Mesendoderm (in vitro differentiated cells): ENCODE results near the gene SERPING1.
"Not testable (repeated sequence)": the region's sequence is repeated elsewhere in the genome, so short reads cannot be mapped to it uniquely, and the experiment has no call there.

Source experiments
- DNase-seq: peaks from one replicate; pipeline ENCODE4 v3.0.0; 2013
- H2AK5ac ChIP-seq: 2 replicates; pipeline ENCODE4 v1.6.1; 2013; ENCODE audit warnings: low read length, inconsistent platforms
- H2BK120ac ChIP-seq: 2 replicates; pipeline ENCODE4 v1.6.1; 2013; ENCODE audit warnings: low read depth, mild to moderate bottlenecking, low read length, moderate library complexity, mixed read lengths
- H2BK15ac ChIP-seq: replicated peaks from 2 replicates; pipeline ENCODE4 v1.6.1; 2013; ENCODE audit warnings: low read depth, mild to moderate bottlenecking, moderate library complexity
- H2BK5ac ChIP-seq: 2 replicates; pipeline ENCODE4 v1.6.1; 2013; ENCODE audit warnings: low read length, inconsistent platforms
- H3K18ac ChIP-seq: 2 replicates; pipeline ENCODE4 v1.6.1; 2013; ENCODE audit warnings: mild to moderate bottlenecking, low read length, mixed read lengths
- H3K23ac ChIP-seq: one replicate; pipeline ENCODE4 v1.6.1; 2013; ENCODE audit warnings: low read length
- H3K27ac ChIP-seq: 2 replicates; pipeline ENCODE4 v1.5.1; 2013; ENCODE audit warnings: low read depth, mild to moderate bottlenecking, inconsistent platforms, low read length, moderate library complexity
- H3K27me3 ChIP-seq: 2 replicates; pipeline ENCODE4 v1.6.1; 2013; ENCODE audit warnings: low read length, control low read depth, mild to moderate bottlenecking, inconsistent platforms; ENCODE audit not compliant: insufficient read depth, poor library complexity
- H3K36me3 ChIP-seq: 2 replicates; pipeline ENCODE4 v1.6.1; 2013; ENCODE audit warnings: low read length, inconsistent platforms; ENCODE audit not compliant: control insufficient read depth, insufficient read depth
- H3K4ac ChIP-seq: one replicate; pipeline ENCODE4 v1.6.1; 2013; ENCODE audit warnings: low read depth, mild to moderate bottlenecking, low read length, moderate library complexity
- H3K4me1 ChIP-seq: 2 replicates; pipeline ENCODE4 v1.6.1; 2013; ENCODE audit warnings: low read depth, low read length, inconsistent platforms; ENCODE audit not compliant: control insufficient read depth
- H3K4me2 ChIP-seq: 2 replicates; pipeline ENCODE4 v1.6.1; 2013; ENCODE audit warnings: low read length
- H3K4me3 ChIP-seq: 2 replicates; pipeline ENCODE4 v1.5.1; 2013; ENCODE audit warnings: mild to moderate bottlenecking, low read length
- H3K56ac ChIP-seq: one replicate; pipeline ENCODE4 v1.6.1; 2013; ENCODE audit warnings: low read length
- H3K79me1 ChIP-seq: 2 replicates; pipeline ENCODE4 v1.6.1; 2013; ENCODE audit warnings: low read length, inconsistent platforms
- H3K79me2 ChIP-seq: 2 replicates; pipeline ENCODE4 v1.6.1; 2013; ENCODE audit warnings: mild to moderate bottlenecking, low read length; ENCODE audit not compliant: control insufficient read depth, insufficient read depth
- H3K9ac ChIP-seq: 2 replicates; pipeline ENCODE4 v1.6.1; 2013; ENCODE audit warnings: low read length, inconsistent platforms
- H4K5ac ChIP-seq: one replicate; pipeline ENCODE4 v1.6.1; 2013; ENCODE audit warnings: low read length
- H4K8ac ChIP-seq: one replicate; pipeline ENCODE4 v1.6.1; 2013; ENCODE audit warnings: low read depth, mild to moderate bottlenecking, control low read depth, low read length, moderate library complexity
- WGBS: extraction: QIAGEN DNeasy Blood & Tissue Kit; methylation state at CpG from one replicate; pipeline ENCODE4 v1.1.7; 2013; ENCODE audit warnings: low lambda C conversion rate, missing lambda C conversion rate; ENCODE audit not compliant: insufficient coverage; ENCODE audit errors: extremely low coverage; 5-methylcytosine and 5-hydroxymethylcytosine counted together

Gene SERPING1

GRCh38 chr11:57649826-57650738 is 52.6 kb downstream of the SERPING1 start, which contains the start of gene YPEL4:
TSS of gene YPEL4 (minus strand) at chr11:57649912. CDS start at chr11:57647107, 2,805 bp downstream.
- peak; percentile 88 for DNase-seq
- no peak within 1 kb of the TSS for H4K8ac ChIP-seq
- H3K23ac ChIP-seq, result no peak within 1 kb of the TSS
- H3K18ac ChIP-seq, result no peak within 1 kb of the TSS
- H2AK5ac ChIP-seq, result no peak within 1 kb of the TSS
- no peaks in the 10 kb centered on the region for H3K27me3 ChIP-seq
- no peaks in the 10 kb centered on the region for H3K79me2 ChIP-seq
- no peak within 1 kb of the TSS for H2BK15ac ChIP-seq
- no peak within 1 kb of the TSS for H3K27ac ChIP-seq
- H3K4ac ChIP-seq, result no peak within 1 kb of the TSS
- H4K5ac ChIP-seq, result no peak within 1 kb of the TSS
- H3K9ac ChIP-seq, result peak within 1 kb of the TSS; percentile 50
- H3K4me3 ChIP-seq, result no peak within 1 kb of the TSS
- peaks cover 18% of the 10 kb centered on the region for H3K4me1 ChIP-seq
- H3K4me2 ChIP-seq, result peak within 1 kb of the TSS; percentile 16
- H2BK5ac ChIP-seq, result no peak within 1 kb of the TSS
- H3K79me1 ChIP-seq, result no peaks in the 10 kb centered on the region
- no peak within 1 kb of the TSS for H2BK120ac ChIP-seq
- peak within 1 kb of the TSS; percentile 80 for H3K56ac ChIP-seq
- WGBS, result no CpG with 5 or more reads among the region's 15 CpGs
- H3K36me3 ChIP-seq, result no peaks in the 10 kb centered on the region

GRCh38 chr11:57650739-57651090 is 53.2 kb downstream of the SERPING1 start:
- Histone ChIP-seq H3K79me1 (no peaks in the 10 kb centered on the region), H4K5ac (no peak overlapping the region), H3K23ac (no peak overlapping the region), H2BK15ac (no peak overlapping the region), H4K8ac (no peak overlapping the region), H3K79me2 (no peaks in the 10 kb centered on the region), H3K36me3 (no peaks in the 10 kb centered on the region), H2AK5ac (no peak overlapping the region), H3K4me3 (no peak overlapping the region), H3K9ac (no peak overlapping the region), H3K4ac (no peak overlapping the region), H3K4me2 (no peak overlapping the region), H2BK120ac (no peak overlapping the region), H3K27me3 (no peaks in the 10 kb centered on the region), H3K27ac (no peak overlapping the region), H3K18ac (no peak overlapping the region), H3K56ac (no peak overlapping the region), H3K4me1 (peaks cover 18% of the 10 kb centered on the region), H2BK5ac (no peak overlapping the region)
- WGBS, result no CpG with 5 or more reads among the region's 5 CpGs
- DNase-seq, result peak; percentile 41

- Histone ChIP-seq H4K8ac (no peak overlapping the region), H3K9ac (no peak overlapping the region), H3K4me1 (peaks cover 14% of the 10 kb centered on the region), H3K4me2 (no peak overlapping the region), H2BK15ac (no peak overlapping the region), H2BK5ac (no peak overlapping the region), H3K23ac (no peak overlapping the region), H3K36me3 (no peaks in the 10 kb centered on the region), H4K5ac (no peak overlapping the region), H3K79me2 (no peaks in the 10 kb centered on the region), H3K4me3 (no peak overlapping the region), H3K56ac (no peak overlapping the region), H3K79me1 (no peaks in the 10 kb centered on the region), H3K27me3 (no peaks in the 10 kb centered on the region), H2AK5ac (no peak overlapping the region), H3K4ac (no peak overlapping the region), H3K27ac (no peak overlapping the region), H2BK120ac (no peak overlapping the region), H3K18ac (no peak overlapping the region)
- DNase-seq, result no peak
- no CpG with 5 or more reads among the region's 7 CpGs for WGBS
Measured at GRCh38 chr11:57651408-57651807, 53.9 kb downstream of the SERPING1 start.

GRCh38 chr11:57652230-57652629 is 54.7 kb downstream of the SERPING1 start:
- not testable (repeated sequence) for DNase-seq, H2BK15ac ChIP-seq, H3K56ac ChIP-seq, H2AK5ac ChIP-seq, H4K5ac ChIP-seq, H3K36me3 ChIP-seq, H3K9ac ChIP-seq, H2BK120ac ChIP-seq, H4K8ac ChIP-seq, H2BK5ac ChIP-seq, H3K4ac ChIP-seq, H3K4me2 ChIP-seq, H3K4me3 ChIP-seq, H3K79me2 ChIP-seq, H3K23ac ChIP-seq, H3K27ac ChIP-seq, H3K79me1 ChIP-seq, H3K18ac ChIP-seq, H3K27me3 ChIP-seq
- H3K4me1 ChIP-seq, result peaks cover 14% of the 10 kb centered on the region
- WGBS, result no CpG with 5 or more reads among the region's 14 CpGs

GRCh38 chr11:57652662-57653061 is 55.2 kb downstream of the SERPING1 start:
- H3K27me3 ChIP-seq, result no peaks in the 10 kb centered on the region
- no peak overlapping the region for H2BK5ac ChIP-seq
- no peak overlapping the region for H3K56ac ChIP-seq
- H3K4me1 ChIP-seq, result peaks cover 14% of the 10 kb centered on the region
- no peak overlapping the region for H2BK120ac ChIP-seq
- H3K4me2 ChIP-seq, result no peak overlapping the region
- no peak overlapping the region for H3K4me3 ChIP-seq
- no peak overlapping the region for H3K9ac ChIP-seq
- no peak overlapping the region for H4K5ac ChIP-seq
- H3K4ac ChIP-seq, result no peak overlapping the region
- no peak for DNase-seq
- H3K23ac ChIP-seq, result no peak overlapping the region
- H3K36me3 ChIP-seq, result no peaks in the 10 kb centered on the region
- peaks cover under 1% of the 10 kb centered on the region for H3K79me2 ChIP-seq
- H3K27ac ChIP-seq, result no peak overlapping the region
- no CpG with 5 or more reads among the region's 3 CpGs for WGBS
- no peak overlapping the region for H3K18ac ChIP-seq
- no peak overlapping the region for H2BK15ac ChIP-seq
- no peak overlapping the region for H2AK5ac ChIP-seq
- peaks cover under 1% of the 10 kb centered on the region for H3K79me1 ChIP-seq
- H4K8ac ChIP-seq, result no peak overlapping the region
